ENCODE results near the gene ELP5.
A peak's percentile ranks its signal among the peaks of the same experiment; 100 is the strongest.

ELP5 gene

GRCh38 chr17:7251661-7252175, 297 bp upstream of the ELP5 start, which contains the start of gene CTDNEP1:
CTDNEP1 (minus strand) TSS chr17:7251734; CDS start chr17:7251296, 438 bp downstream.
- DNase-seq (ENCODE audit: low spot score) (peak; percentile 92), FAIRE-seq (peak; percentile 81)

GRCh38 chr17:7253082-7253481, 1.1 kb downstream of the ELP5 start:
- no peak for DNase-seq (ENCODE audit: low spot score)
- FAIRE-seq: no peak

GRCh38 chr17:7254511-7254910, 2.5 kb downstream of the ELP5 start:
- DNase-seq (ENCODE audit: low spot score) (no peak), FAIRE-seq (no peak)

DNA sequence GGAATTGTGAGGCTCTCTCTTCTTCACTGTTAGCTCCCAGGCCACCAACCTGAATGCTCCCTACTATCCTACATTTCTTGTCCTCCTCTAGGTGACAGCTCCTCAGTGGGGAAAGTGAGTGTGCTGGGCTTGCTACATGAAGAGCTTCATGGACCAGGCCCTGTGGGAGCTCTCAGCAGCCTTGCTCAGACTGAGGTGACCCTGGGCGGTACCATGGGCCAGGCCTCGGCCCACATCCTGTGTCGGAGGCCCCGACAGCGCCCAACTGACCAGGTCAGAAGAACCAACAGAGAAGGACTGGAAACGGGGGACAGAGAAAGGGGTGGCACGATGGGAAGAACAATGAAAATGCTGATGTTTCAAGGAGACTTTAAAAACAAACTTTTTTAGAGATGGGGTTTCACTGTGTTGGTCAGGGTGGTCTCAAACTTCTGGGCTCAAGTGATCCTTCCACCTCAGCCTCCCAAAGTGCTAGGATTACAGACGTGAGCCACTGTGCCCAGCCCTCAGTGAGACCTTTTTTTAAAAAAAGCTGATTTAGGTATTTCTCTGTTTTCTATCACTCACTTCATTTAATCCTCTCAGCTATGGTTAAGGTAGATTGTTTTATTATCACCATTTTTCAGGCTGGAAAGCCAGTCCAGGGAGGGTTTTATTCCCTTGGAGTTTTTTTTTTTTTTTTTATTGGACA, 4.9 kb downstream of the ELP5 start:
- DNase-seq (ENCODE audit: low spot score): no peak
- no peak for FAIRE-seq

DNA sequence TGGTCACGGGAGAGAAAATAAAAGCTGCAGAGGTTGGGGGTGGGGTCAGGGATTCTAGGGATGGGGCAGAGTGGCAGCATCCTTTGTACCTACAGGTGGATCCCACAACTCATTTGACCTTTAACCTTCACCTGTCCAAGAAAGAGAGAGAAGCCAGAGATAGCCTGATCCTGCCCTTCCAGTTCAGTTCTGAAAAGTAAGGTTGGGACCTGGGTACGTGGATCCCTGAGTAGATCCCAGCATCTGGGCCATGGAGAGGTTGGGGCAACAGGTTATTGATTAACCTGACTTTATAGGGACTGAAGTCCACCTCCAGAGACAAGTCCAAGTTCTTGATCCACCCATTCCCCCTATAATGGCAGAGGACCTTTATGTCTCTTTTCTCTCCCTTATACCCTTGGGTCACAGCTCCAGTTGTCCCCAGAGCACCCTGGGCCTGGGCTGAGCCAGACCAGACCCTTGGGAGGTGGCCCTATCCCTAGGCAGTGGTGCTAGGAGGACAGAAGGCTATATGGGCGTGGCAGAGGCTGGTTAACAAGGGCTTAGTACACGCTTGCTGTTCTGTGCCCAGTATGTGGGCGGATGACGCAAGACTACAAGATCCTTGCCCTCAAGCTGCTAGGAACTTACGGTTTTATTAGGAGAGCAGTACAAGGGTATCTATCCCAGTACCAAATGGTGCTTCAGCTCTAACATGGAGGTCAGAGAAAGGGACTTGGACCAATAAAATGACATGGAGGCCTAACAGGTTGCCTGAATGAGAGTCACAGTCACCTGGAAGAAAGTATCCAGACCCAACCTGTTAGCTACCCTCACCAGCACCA, 6.9 kb downstream of the ELP5 start:
- no peak for FAIRE-seq
- DNase-seq (ENCODE audit: low spot score): no peak

DNA sequence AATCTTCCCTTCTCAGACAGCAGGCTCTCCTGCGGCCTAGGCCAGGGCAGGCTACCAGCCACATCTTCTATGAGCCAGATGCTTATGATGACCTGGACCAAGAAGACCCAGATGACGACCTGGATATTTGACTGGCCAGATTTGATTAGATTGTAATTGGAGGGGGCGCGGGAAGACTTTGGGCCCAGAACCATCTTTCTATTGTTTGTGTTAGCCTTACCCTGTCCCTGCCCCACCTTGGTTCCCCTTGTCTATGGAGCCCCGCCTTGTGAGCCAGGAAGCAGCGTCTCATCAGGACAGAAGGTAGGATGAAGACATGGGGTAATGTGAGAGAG, 7.5 kb downstream of the ELP5 start:
- FAIRE-seq (no peak), DNase-seq (ENCODE audit: low spot score) (no peak)

DNA sequence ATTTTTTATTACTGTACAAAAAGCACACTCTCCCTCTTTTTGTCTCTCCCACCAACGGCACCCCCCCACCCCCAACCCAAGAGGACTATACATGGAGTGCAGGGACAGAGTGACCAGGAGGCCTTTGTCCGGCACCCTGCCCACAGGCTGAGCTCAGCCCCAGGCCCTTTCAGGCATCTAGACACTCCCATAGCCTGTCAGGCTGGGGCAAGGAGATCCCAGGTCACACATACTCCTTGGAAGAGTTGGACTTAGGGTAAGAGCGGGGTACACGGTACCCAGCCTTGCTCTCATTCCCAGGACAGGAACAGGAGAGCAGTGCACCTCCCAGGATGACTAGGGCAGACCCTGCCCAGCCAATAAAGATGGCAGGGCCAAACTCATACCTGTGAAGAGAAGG, 8.1 kb downstream of the ELP5 start:
- FAIRE-seq (no peak), DNase-seq (ENCODE audit: low spot score) (no peak)

DNA sequence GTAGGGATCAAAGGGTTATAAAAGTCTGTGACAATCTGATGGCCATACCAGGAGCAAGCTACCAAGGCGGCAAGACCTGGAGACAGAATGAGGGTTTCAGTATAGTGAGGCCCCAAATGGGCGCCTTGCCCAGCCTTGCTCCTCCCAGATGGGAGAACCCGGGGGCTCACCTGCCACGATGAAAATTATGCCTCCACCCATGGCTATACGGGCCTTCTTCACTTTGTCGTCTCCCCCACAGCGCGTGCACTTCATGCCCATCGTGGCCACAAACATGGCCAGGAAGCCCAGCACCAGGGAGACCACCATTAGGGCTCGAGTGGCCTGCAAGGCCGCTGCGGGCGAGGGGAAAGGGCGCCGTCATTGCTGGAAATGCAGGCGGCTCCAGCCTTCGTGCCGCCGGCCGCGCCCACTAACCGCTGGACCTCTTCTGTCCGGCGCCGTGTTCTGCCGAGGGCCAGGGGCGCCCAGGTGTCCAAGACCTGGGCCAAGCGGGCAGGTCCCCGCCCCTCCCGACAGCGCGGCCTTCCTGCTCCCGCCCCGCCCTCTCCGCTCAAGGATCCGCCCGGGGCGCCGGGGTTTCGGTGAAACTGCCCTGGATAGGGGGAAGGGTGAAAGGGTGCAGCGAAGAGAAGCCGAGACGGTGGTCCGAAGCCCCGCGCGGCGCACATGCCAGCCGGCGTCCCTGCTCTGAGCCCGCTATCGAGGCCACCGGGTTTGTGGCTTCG, 8.8 kb downstream of the ELP5 start:
- DNase-seq (ENCODE audit: low spot score) (no peak), FAIRE-seq (no peak)

GRCh38 chr17:7261379-7262191, 9.6 kb downstream of the ELP5 start:
- no peak for FAIRE-seq

DNA sequence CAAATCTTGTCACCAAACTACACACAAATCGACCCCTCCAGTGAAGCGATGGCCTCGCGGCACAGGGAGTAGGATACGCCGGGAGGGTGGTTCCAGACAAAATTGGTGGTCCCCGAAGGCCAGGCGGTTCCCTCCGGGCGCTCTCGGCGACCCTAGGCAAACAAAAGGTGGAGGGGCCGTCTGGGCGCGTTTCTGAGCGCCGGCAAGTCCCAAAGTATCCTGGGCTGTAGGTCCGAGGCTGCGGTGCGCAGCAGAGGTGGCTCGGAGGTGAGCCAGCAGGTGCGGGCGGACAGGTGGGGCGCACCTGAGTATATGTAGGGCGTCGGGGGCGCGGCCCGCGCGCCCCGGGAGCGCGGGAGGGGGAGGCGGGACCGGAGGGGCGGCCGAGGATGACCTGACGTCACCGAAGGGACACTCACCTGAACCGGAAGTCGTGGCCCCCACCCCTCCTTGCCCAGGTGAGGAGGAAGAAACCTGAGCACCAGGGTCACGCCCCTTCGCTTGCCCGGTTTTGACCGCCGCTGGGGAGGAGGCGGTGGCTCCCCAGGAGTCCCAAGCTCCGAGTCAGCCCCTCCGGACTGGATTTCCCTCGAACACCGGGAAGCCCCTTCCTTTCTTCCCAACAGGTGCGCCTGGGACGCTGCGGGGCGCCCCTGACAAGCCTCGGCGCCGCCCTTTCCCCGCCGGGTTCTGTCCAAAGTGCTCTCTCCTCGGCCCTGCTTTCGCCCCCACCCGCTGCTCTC, 10.3 kb downstream of the ELP5 start, which contains the start of gene CLDN7:
Gene CLDN7 (minus strand): TSS at position 287 of the 743 bp plus-strand sequence. CDS start 435 bp downstream, outside the sequence.
- DNase-seq (ENCODE audit: low spot score) (no peak), FAIRE-seq (no peak)

More at GRCh38 chr17:7261379-7262191, 9.6 kb downstream of the ELP5 start:
- DNase-seq (ENCODE audit: low spot score): no peak

GRCh38 chr17:7262935-7263800, 11.2 kb downstream of the ELP5 start:
- no peak for DNase-seq (ENCODE audit: low spot score)

GRCh38 chr17:7263801-7264078, 11.7 kb downstream of the ELP5 start:
- FAIRE-seq (no peak), DNase-seq (ENCODE audit: low spot score) (no peak)

More at GRCh38 chr17:7262935-7263800, 11.2 kb downstream of the ELP5 start:
- FAIRE-seq: no peak

DNA sequence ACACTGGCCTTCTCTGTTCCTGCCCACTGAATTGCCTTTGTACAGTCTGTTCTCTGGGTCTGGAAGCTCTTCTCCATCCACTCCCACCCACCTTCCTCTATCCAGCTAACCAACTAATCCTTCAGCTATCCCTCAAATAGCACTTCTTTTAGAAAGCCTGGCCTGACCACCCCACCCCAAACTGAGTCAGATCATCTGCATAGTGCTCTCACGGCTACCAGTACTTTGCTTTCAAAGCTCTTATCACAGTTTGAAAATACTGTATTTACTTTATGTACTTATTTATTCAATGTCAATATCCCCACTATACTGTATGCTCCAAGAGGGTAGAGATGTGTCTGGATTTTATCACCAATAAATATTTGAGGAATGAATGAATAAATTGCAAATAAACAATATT, 14.8 kb downstream of the ELP5 start:
- DNase-seq (ENCODE audit: low spot score) (no peak), FAIRE-seq (no peak)

DNA sequence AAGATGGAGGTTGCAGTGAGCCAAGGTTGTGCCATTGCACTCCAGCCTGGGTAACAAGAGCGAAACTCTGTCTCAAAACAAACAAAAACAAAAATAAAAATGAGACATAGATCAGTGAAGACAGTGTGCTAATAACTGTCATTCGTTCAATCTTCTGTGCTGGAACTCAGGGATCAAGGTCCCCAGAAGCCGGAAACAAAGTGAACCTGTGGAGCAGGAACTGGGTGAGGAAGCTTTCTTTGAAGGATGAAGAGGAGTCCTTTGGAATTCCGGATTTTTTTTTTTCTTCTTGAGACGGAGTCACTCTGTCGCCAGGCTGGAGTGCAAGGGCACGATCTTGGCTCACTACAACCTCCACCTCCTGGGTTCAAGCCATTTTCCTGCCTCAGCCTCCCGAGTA, 27.4 kb downstream of the ELP5 start:
- DNase-seq (ENCODE audit: low spot score): no peak
- FAIRE-seq: no peak

- peak; percentile 69 for DNase-seq (ENCODE audit: low spot score)
- no peak for FAIRE-seq
Observed at GRCh38 chr17:7280519-7281073, 28.6 kb downstream of the ELP5 start.

GRCh38 chr17:7281074-7281952, 29.3 kb downstream of the ELP5 start, which contains the start of gene SLC2A4:
SLC2A4 (plus strand) TSS chr17:7281718; CDS start chr17:7281935, 217 bp downstream.
- FAIRE-seq (no peak), DNase-seq (ENCODE audit: low spot score) (peak; percentile 93)

DNA sequence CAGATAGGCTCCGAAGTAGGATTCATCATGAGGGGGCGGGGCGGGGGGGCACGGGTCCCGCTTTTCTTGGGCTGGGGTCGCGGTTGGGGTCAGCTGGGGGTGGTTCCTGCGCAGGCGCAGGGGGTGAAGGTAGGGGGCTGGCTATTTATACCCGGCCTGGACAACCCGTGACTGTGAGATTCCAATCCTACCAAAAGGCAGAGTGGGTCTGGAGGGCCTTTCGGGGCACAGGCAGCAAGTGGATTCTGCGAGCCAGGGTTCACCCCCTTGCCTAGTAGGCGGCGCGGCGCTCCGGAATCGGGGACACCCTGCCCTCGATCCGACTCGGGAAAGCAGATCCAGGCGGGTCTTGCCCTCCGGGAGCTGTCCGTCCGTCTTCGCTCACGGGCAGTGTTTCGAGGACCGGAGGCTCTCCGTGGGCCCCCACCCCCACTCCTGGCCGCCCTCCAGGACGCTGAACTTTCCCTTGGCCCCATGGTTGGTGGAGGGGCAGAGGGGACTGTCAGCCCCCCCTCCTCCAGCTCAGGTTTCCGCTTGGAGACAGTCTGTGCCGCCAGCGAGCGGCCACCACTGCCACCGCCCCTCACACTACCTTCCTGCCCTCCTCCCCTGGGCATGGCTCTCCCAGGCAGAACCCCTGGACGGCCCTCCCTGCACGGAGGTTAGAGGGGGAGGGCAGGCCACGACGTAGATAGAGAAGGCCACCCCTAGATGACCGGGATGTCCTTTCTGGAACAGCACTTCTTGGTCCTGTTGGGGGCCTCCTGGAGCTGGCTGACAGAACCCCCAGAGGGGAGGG, 30.1 kb downstream of the ELP5 start:
- FAIRE-seq: no peak
- no peak for DNase-seq (ENCODE audit: low spot score)

Data from urothelium cell line (cell line).